ENCODE measurements around the gene VAC14.

VAC14 gene

GRCh38 chr16:70661918-70662641, 138.9 kb downstream of the VAC14 start:
- no peak for DNase-seq (ENCODE audit: low read depth)

- DNase-seq (ENCODE audit: low read depth) = no peak
Observed at GRCh38 chr16:70661534-70661917, 139.4 kb downstream of the VAC14 start.

- no peak for DNase-seq (ENCODE audit: low read depth)
Observed at GRCh38 chr16:70660672-70661350, 140.1 kb downstream of the VAC14 start.

GRCh38 chr16:70659953-70660671, 140.8 kb downstream of the VAC14 start:
- DNase-seq (ENCODE audit: low read depth) = no peak

- no peak for DNase-seq (ENCODE audit: low read depth)
Observed at GRCh38 chr16:70659546-70659945, 141.4 kb downstream of the VAC14 start.

GRCh38 chr16:70658921-70659320, 142.0 kb downstream of the VAC14 start:
- DNase-seq (ENCODE audit: low read depth) = no peak

- no peak for DNase-seq (ENCODE audit: low read depth)
Observed at GRCh38 chr16:70657956-70658355, 143.0 kb downstream of the VAC14 start.

- no peak for DNase-seq (ENCODE audit: low read depth)
Observed at GRCh38 chr16:70656712-70657263, 144.2 kb downstream of the VAC14 start.

- DNase-seq (ENCODE audit: low read depth) = no peak
Observed at GRCh38 chr16:70656065-70656711, 144.8 kb downstream of the VAC14 start.

GRCh38 chr16:70653809-70654771, 146.9 kb downstream of the VAC14 start:
- peak; percentile 59 for DNase-seq (ENCODE audit: low read depth)

- no peak for DNase-seq (ENCODE audit: low read depth)
Observed at GRCh38 chr16:70653406-70653805, 147.6 kb downstream of the VAC14 start.

- no peak for DNase-seq (ENCODE audit: low read depth)
Observed at GRCh38 chr16:70652322-70652721, 148.6 kb downstream of the VAC14 start.

- DNase-seq (ENCODE audit: low read depth) = no peak
Observed at GRCh38 chr16:70651524-70651923, 149.4 kb downstream of the VAC14 start.

GRCh38 chr16:70650216-70650615, 150.7 kb downstream of the VAC14 start:
- no peak for DNase-seq (ENCODE audit: low read depth)

GRCh38 chr16:70649300-70649699, 151.7 kb downstream of the VAC14 start:
- DNase-seq (ENCODE audit: low read depth) = no peak

- DNase-seq (ENCODE audit: low read depth) = no peak
Observed at GRCh38 chr16:70648606-70649005, 152.4 kb downstream of the VAC14 start.

GRCh38 chr16:70647441-70648359, 153.3 kb downstream of the VAC14 start:
- no peak for DNase-seq (ENCODE audit: low read depth)

- DNase-seq (ENCODE audit: low read depth) = no peak
Observed at GRCh38 chr16:70646260-70647241, 154.4 kb downstream of the VAC14 start, which contains the start of gene IL34. Gene IL34 (plus strand): TSS chr16:70646559. CDS start chr16:70646948, 389 bp downstream.

All from stimulated activated CD8-positive, alpha-beta memory T cell treated with anti-CD3 and anti-CD28 coated beads, Interleukin-12 subunit alpha, Interleukin-12 subunit beta, amount 100 ng/mL, for 1 hour (primary cell).